Gastrocnemius medialis (tissue), 4 donors: ENCODE measurements around the gene C9orf85.

Experiments
- CTCF ChIP-seq, 5 experiments: fragments of 450-650 bp in 3 of 5; fragments of 200-600 bp in 2 of 5; sonication (generic) in 2 of 5; IDR thresholded peaks in 4 of 5; conservative IDR thresholded peaks in 1 of 5; 1 replicate in 4 of 5; 2 replicates in 1 of 5; pipeline ENCODE4 v1.5.1; 2016 to 2019; ENCODE audit warnings: antibody characterized with exemption in 5 of 5, mild to moderate bottlenecking in 3 of 5, moderate library complexity in 3 of 5
- POLR2A ChIP-seq, 2 donors: fragments of 450-650 bp; IDR thresholded peaks; one replicate each; pipeline ENCODE4 v1.6.1; 2017; ENCODE audit warnings: antibody characterized with exemption in 2 of 2, mild to moderate bottlenecking in 2 of 2, moderate library complexity in 2 of 2

- TF ChIP-seq POLR2A (IDR thresholded peaks at IDR 0.05) (no peak), CTCF (IDR thresholded peaks at IDR 0.05 in 4 of 5, conservative IDR thresholded peaks at IDR 0.05 in 1 of 5) (no peak)
Observed at GRCh38 chr9:71887362-71887761, 24.1 kb upstream of the C9orf85 start.
